Trophoblast cell (in vitro differentiated cells and primary cell): ENCODE data around the gene CLTC.

Source experiments
- DNase-seq, 2 donors: peaks; one replicate each; pipeline ENCODE4 v3.0.0-alpha.2; 2016
- H2AFZ ChIP-seq: 2 replicates; pipeline ENCODE4 v1.6.1; 2013; ENCODE audit warnings: low read length, moderate library complexity, mild to moderate bottlenecking; ENCODE audit not compliant: insufficient read depth, poor library complexity
- H2AK5ac ChIP-seq: 2 replicates; pipeline ENCODE4 v1.6.1; 2013; ENCODE audit warnings: mild to moderate bottlenecking, low read length
- H2BK120ac ChIP-seq: 2 replicates; pipeline ENCODE4 v1.6.1; 2013; ENCODE audit warnings: low read length, mild to moderate bottlenecking, moderate library complexity; ENCODE audit not compliant: insufficient read depth, poor library complexity
- H2BK12ac ChIP-seq: 2 replicates; pipeline ENCODE4 v1.6.1; 2013; ENCODE audit warnings: mild to moderate bottlenecking, low read length, moderate library complexity
- H2BK5ac ChIP-seq: 2 replicates; pipeline ENCODE4 v1.6.1; 2013; ENCODE audit warnings: low read length, low read depth, moderate library complexity, mild to moderate bottlenecking; ENCODE audit not compliant: poor library complexity
- H3K14ac ChIP-seq: 2 replicates; pipeline ENCODE4 v1.6.1; 2013; ENCODE audit warnings: mild to moderate bottlenecking, low read length
- H3K18ac ChIP-seq: 2 replicates; pipeline ENCODE4 v1.6.1; 2013; ENCODE audit warnings: mild to moderate bottlenecking, low read length
- H3K23ac ChIP-seq: 2 replicates; pipeline ENCODE4 v1.6.1; 2013; ENCODE audit warnings: low read length
- H3K27ac ChIP-seq: 2 replicates; pipeline ENCODE4 v1.5.1; 2013; ENCODE audit warnings: low read depth, mild to moderate bottlenecking, inconsistent platforms, low read length, moderate library complexity
- H3K27me3 ChIP-seq: 2 replicates; pipeline ENCODE4 v1.6.1; 2013; ENCODE audit warnings: inconsistent platforms, mild to moderate bottlenecking, low read length, moderate library complexity; ENCODE audit not compliant: insufficient read depth
- H3K36me3 ChIP-seq, 2 experiments: 1 replicate in 1 of 2; 2 replicates in 1 of 2; pipeline ENCODE4 v1.6.1; 2013; ENCODE audit warnings: low read length in 2 of 2, mild to moderate bottlenecking in 2 of 2, moderate library complexity in 1 of 2; ENCODE audit not compliant: insufficient read depth in 2 of 2, control insufficient read depth in 1 of 2
- H3K4ac ChIP-seq: 2 replicates; pipeline ENCODE4 v1.6.1; 2013; ENCODE audit warnings: low read depth, mild to moderate bottlenecking, low read length, moderate library complexity
- H3K4me1 ChIP-seq, 2 experiments: 1 replicate in 1 of 2; 2 replicates in 1 of 2; pipeline ENCODE4 v1.6.1; 2013; ENCODE audit warnings: low read length in 2 of 2, mild to moderate bottlenecking in 2 of 2, moderate library complexity in 1 of 2; ENCODE audit not compliant: insufficient read depth in 2 of 2, control insufficient read depth in 1 of 2
- H3K4me2 ChIP-seq: 2 replicates; pipeline ENCODE4 v1.6.1; 2013; ENCODE audit warnings: inconsistent platforms, mild to moderate bottlenecking, low read length, moderate library complexity
- H3K4me3 ChIP-seq: 2 replicates; pipeline ENCODE4 v1.5.1; 2013; ENCODE audit warnings: mild to moderate bottlenecking, low read depth, low read length, inconsistent platforms
- H3K79me1 ChIP-seq: one replicate; pipeline ENCODE4 v1.6.1; 2013; ENCODE audit warnings: low read length
- H3K79me2 ChIP-seq: 2 replicates; pipeline ENCODE4 v1.6.1; 2013; ENCODE audit warnings: low read length, mild to moderate bottlenecking; ENCODE audit not compliant: control insufficient read depth, insufficient read depth, poor library complexity
- H3K9ac ChIP-seq: 2 replicates; pipeline ENCODE4 v1.6.1; 2013; ENCODE audit warnings: mild to moderate bottlenecking, low read length
- H3K9me3 ChIP-seq: 2 replicates; pipeline ENCODE4 v1.6.1; 2013; ENCODE audit warnings: low read depth, mild to moderate bottlenecking, control low read depth, inconsistent platforms, low read length; ENCODE audit not compliant: insufficient read depth
- H4K12ac ChIP-seq: 2 replicates; pipeline ENCODE4 v1.6.1; 2013; ENCODE audit warnings: low read depth, mild to moderate bottlenecking, low read length, moderate library complexity
- H4K8ac ChIP-seq: 2 replicates; pipeline ENCODE4 v1.6.1; 2013; ENCODE audit warnings: low read depth, mild to moderate bottlenecking, low read length, moderate library complexity
- H4K91ac ChIP-seq: one replicate; pipeline ENCODE4 v1.6.1; 2013; ENCODE audit warnings: low read depth, mild to moderate bottlenecking, low read length, moderate library complexity
- WGBS: extraction: QIAGEN DNeasy Blood & Tissue Kit; methylation state at CpG from one replicate; pipeline ENCODE4 v1.1.7; 2013; ENCODE audit warnings: missing lambda C conversion rate; ENCODE audit not compliant: insufficient read length, insufficient coverage; ENCODE audit errors: extremely low coverage; 5-methylcytosine and 5-hydroxymethylcytosine counted together

CLTC gene

GRCh38 chr17:59647288-59647687 is 27.6 kb downstream of the CLTC start:
- Histone ChIP-seq H4K12ac (no peak overlapping the region), H3K27ac (no peak overlapping the region), H2BK5ac (no peak overlapping the region), H3K79me1 (no peaks in the 10 kb centered on the region), H3K4ac (no peak overlapping the region), H3K4me2 (no peak overlapping the region), H3K23ac (no peak overlapping the region), H3K36me3 (peaks cover 9 to 18% of the 10 kb centered on the region in 2 experiments), H3K14ac (no peak overlapping the region), H4K91ac (no peak overlapping the region), H3K9me3 (no peaks in the 10 kb centered on the region), H3K4me1 (no peaks in the 10 kb centered on the region), H4K8ac (no peak overlapping the region), H2AK5ac (no peak overlapping the region), H3K4me3 (no peak overlapping the region), H2BK120ac (no peak overlapping the region), H3K79me2 (no peaks in the 10 kb centered on the region), H3K18ac (no peak overlapping the region), H2BK12ac (no peak overlapping the region), H3K9ac (no peak overlapping the region), H2AFZ (no peak overlapping the region), H3K27me3 (no peaks in the 10 kb centered on the region)
- WGBS: no CpG with 5 or more reads among the region's 6 CpGs
- DNase-seq: no peak

GRCh38 chr17:59649886-59650285 is 30.2 kb downstream of the CLTC start:
- Histone ChIP-seq H3K23ac (no peak overlapping the region), H4K91ac (no peak overlapping the region), H2AK5ac (no peak overlapping the region), H3K4ac (no peak overlapping the region), H4K12ac (no peak overlapping the region), H4K8ac (no peak overlapping the region), H3K27me3 (no peaks in the 10 kb centered on the region), H3K18ac (no peak overlapping the region), H2BK12ac (no peak overlapping the region), H3K79me2 (no peaks in the 10 kb centered on the region), H3K14ac (no peak overlapping the region), H2BK120ac (no peak overlapping the region), H3K9me3 (no peaks in the 10 kb centered on the region), H3K79me1 (no peaks in the 10 kb centered on the region), H3K9ac (no peak overlapping the region), H3K36me3 (peaks cover 18 to 31% of the 10 kb centered on the region in 2 experiments), H3K4me1 (no peaks in the 10 kb centered on the region), H3K27ac (no peak overlapping the region), H2AFZ (no peak overlapping the region), H2BK5ac (no peak overlapping the region), H3K4me3 (no peak overlapping the region), H3K4me2 (no peak overlapping the region)
- DNase-seq: no peak

- no peak overlapping the region for H3K18ac ChIP-seq
- no peaks in the 10 kb centered on the region for H3K4me1 ChIP-seq
- no peak overlapping the region for H3K4me2 ChIP-seq
- H3K79me1 ChIP-seq: no peaks in the 10 kb centered on the region
- H3K27me3 ChIP-seq: no peaks in the 10 kb centered on the region
- H4K12ac ChIP-seq: no peak overlapping the region
- H4K91ac ChIP-seq: no peak overlapping the region
- H3K4ac ChIP-seq: no peak overlapping the region
- H3K9ac ChIP-seq: no peak overlapping the region
- H2BK120ac ChIP-seq: no peak overlapping the region
- peaks cover 18 to 35% of the 10 kb centered on the region in 2 experiments for H3K36me3 ChIP-seq
- no peak overlapping the region for H2AFZ ChIP-seq
- no peak overlapping the region for H3K23ac ChIP-seq
- no peaks in the 10 kb centered on the region for H3K9me3 ChIP-seq
- no peak for DNase-seq
- no peak overlapping the region for H3K4me3 ChIP-seq
- H4K8ac ChIP-seq: no peak overlapping the region
- H2AK5ac ChIP-seq: no peak overlapping the region
- no peak overlapping the region for H3K27ac ChIP-seq
- no peak overlapping the region for H3K14ac ChIP-seq
- no peaks in the 10 kb centered on the region for H3K79me2 ChIP-seq
- H2BK12ac ChIP-seq: no peak overlapping the region
- no peak overlapping the region for H2BK5ac ChIP-seq
- WGBS: no CpG with 5 or more reads among the region's 1 CpG
These were observed 30.9 kb downstream of the CLTC start for GRCh38 chr17:59650642-59651041.

- DNase-seq: no peak
- Histone ChIP-seq H3K79me2 (no peaks in the 10 kb centered on the region), H3K4me2 (no peak overlapping the region), H2BK12ac (no peak overlapping the region), H3K9ac (no peak overlapping the region), H3K27ac (no peak overlapping the region), H4K8ac (no peak overlapping the region), H2AFZ (no peak overlapping the region), H3K23ac (no peak overlapping the region), H3K18ac (no peak overlapping the region), H2BK120ac (no peak overlapping the region), H3K4me3 (no peak overlapping the region), H3K27me3 (no peaks in the 10 kb centered on the region), H2BK5ac (no peak overlapping the region), H4K91ac (no peak overlapping the region), H3K4ac (no peak overlapping the region), H3K79me1 (no peaks in the 10 kb centered on the region), H2AK5ac (no peak overlapping the region), H4K12ac (no peak overlapping the region), H3K14ac (no peak overlapping the region), H3K36me3 (peaks cover 18 to 33% of the 10 kb centered on the region in 2 experiments), H3K9me3 (no peaks in the 10 kb centered on the region), H3K4me1 (no peaks in the 10 kb centered on the region)
These were observed 31.7 kb downstream of the CLTC start for GRCh38 chr17:59651346-59651745.

GRCh38 chr17:59652119-59652518 is 32.4 kb downstream of the CLTC start:
- Histone ChIP-seq H2AK5ac (no peak overlapping the region), H2BK120ac (no peak overlapping the region), H3K4me1 (no peaks in the 10 kb centered on the region), H4K12ac (no peak overlapping the region), H3K27me3 (no peaks in the 10 kb centered on the region), H3K27ac (no peak overlapping the region), H3K36me3 (peaks cover 18 to 38% of the 10 kb centered on the region in 2 experiments), H3K79me2 (no peaks in the 10 kb centered on the region), H2AFZ (no peak overlapping the region), H3K9me3 (no peaks in the 10 kb centered on the region), H3K4me2 (no peak overlapping the region), H2BK12ac (no peak overlapping the region), H3K14ac (no peak overlapping the region), H4K91ac (no peak overlapping the region), H3K4me3 (no peak overlapping the region), H3K4ac (no peak overlapping the region), H3K9ac (no peak overlapping the region), H2BK5ac (no peak overlapping the region), H3K79me1 (no peaks in the 10 kb centered on the region), H3K18ac (no peak overlapping the region), H4K8ac (no peak overlapping the region), H3K23ac (no peak overlapping the region)
- WGBS: no CpG with 5 or more reads among the region's 2 CpGs
- DNase-seq: no peak
